GM10847 (cell line): ENCODE data around the gene ATP8B2.

ENCODE experiments used
- POLR2A ChIP-seq: IDR thresholded peaks from 2 replicates; pipeline ENCODE4 v1.6.1; 2011; ENCODE audit not compliant: insufficient read length; ENCODE audit errors: extremely low read depth

Gene ATP8B2

DNA sequence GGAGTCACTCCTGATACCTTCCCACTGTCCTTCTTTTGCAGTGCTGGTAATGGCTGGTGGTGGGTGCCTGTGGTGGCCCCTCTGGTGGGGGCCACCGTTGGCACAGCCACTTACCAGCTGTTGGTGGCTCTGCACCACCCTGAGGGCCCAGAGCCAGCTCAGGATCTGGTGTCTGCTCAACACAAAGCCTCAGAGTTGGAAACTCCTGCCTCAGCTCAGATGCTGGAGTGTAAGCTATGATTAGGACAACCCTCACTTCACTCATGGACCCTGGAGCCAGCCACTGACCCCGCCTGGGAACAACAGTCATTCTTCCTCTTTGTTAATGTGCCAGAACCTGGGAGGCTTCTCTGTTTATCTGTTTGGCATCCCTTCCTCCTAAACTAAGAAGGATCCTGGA is 1.1 kb upstream of the ATP8B2 start:
- TF ChIP-seq POLR2A = no peak

DNA sequence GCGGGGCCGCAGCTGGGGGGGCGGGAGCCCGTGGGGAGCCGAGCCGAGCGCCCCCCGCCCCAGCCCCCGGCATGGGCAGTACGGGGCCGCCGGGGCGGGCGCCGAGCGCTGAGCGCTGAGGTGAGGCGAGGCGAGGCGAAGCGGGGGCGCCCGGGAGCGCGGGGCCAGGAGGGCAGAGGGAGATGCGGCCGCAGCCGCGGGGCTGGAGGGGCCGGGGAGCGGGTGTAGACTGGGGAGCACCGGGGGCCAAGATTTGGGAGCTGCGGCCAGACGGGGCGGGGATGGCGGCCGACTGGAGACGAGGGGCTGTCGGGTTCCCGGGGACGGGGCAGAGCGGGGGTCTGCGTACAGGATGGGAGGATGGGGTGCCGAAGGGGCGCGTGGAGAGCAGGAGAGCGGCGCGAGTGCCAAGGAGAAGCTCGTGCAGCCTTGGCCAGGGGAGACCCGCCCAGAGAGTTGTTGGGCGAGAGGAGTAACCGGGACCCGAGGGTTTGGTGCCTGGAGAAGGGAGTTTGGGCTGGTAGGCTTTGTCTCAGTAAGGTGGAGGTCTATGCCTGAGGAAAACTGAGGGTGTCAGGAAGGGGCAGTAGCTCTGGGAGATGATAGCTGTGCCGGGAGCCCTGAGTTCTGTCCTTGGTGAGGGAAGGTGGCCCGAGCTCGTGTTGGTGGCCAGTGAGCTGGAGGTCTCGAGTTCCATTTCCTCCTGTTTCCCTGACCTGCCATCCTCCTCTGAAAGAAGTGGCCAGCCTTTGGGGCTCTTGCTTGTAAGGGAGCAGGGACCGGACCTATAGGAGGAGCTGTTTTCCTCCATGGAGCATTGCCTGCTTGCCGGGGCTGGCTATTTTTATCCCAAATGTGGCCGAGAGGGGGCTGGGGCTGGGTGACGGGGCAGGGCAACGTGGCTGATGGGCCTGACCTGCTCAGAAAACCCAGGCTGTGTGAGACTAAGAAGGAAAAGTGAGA is 539 bp downstream of the ATP8B2 start:
- no peak for TF ChIP-seq POLR2A

DNA sequence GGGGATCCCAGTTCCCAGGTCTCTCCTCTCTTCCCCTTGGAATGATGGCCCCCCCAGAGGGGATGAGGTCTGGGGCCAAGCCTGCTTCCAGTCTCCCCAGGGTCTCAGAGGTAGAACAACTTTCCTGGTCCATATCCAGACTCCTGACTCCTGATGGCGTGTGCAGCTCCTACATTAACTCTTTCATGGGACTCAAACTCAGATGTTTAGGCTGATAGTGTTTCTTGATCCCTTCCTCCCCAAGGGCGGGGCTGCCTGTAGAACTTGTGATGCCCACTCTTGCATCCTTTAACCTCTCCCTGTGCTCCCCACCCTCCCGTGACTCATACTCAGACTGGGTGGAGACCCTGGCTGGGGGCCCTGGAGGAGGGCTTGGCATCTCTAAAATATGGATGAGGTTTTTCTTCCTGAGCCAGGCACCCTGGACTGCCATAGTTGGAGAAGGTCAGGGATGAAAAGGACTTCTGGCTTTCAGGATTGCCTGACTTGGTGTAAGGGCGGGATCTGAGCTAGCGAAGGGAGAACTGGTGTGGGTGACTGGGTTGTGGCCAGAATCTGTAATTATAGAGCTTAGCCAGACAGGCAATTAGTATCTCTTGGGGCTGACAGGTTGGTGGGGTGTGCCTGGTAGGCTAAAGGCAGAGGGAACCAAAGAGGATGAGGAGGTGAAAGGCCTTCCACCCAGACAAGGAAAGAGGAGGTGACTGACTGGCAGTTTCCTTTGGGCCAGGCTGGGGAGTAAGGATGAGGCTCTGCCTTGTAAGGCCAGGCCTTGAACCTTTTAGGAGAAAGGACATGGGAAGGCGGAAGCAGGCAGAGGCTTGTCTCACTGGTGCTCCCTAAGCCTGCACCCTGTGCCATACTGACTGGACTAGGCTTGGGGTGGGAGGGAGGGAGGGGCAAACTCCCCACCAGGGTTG is 1.5 kb downstream of the ATP8B2 start:
- no peak for TF ChIP-seq POLR2A

DNA sequence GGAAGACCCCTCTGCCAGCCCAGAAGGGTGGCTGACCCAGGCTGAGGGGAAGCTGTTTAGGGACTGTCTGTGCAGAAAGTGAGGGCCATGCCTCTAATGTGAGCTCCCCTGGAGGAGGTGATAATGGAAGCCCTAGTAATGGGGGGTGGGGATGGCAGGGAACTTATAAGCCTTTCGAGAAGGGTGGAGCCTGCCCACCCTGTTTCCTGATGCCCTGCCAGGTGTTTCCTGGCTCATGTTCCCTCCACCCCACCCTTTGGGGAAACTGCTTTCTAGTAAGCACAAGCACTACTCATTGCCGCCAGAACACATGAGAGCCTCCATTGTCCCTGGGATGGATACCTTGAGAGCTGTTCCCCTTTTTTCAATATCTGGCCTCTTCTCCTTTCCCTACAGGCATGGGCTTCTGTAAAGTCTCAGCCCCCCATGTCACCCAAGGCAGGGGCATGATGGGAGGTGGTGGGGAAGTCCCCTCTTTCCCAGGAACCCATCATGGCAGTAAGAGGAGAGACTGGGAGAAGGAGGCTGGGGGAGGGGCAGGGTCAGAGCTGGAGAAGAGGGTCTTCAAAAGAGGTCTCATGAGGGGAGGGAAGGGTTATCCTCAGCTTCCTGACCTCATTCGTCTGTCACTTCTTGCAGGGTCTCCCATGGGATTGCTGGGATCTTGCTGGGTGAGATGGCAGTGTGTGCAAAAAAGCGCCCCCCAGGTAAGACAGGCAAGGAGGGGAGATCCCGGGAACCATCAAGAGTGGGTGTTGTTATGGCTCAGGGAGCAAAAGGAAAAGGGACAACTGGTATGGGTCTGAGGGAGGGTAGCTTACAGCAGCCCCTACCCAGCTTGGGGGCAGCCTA is 2.4 kb downstream of the ATP8B2 start:
- TF ChIP-seq POLR2A = no peak

DNA sequence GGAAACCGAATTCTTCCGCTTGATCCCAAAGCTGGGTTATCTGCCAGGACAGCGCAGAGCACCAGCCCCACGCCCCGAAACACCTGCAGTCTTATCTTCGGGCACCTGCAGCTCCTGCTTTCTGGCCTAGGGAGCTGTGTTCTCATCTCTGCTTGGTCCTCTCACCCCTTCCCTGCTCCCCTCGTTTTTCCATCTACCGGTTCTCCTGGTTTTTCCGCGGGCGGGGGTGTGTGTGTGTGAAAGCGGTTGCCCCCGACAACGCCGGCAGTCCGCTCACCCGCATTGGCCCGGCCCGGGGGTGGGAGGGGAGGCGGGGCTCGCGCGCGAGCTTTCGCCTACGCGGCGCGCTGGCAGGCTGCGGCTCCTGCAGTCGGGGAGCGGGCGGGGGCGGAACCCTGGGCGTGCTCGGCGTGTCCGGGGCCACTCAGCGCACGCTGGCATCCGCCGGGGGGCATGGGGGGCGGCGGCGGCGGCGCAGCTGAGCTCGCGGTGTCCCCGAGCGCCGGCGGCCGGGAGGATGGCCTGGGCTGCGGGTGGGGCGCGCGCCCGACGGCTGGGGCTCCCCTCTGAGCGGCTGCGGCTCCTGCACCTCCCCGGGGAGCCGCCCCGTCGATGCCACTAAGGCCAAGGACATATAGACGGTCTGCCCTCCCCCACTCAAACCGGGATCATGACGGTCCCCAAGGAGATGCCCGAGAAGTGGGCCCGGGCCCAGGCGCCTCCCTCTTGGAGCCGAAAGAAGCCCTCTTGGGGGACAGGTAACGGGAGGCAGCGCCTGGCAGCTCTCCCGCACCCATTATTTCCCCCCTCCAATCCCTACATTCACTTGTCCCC is 3.2 kb downstream of the ATP8B2 start:
- no peak for TF ChIP-seq POLR2A

DNA sequence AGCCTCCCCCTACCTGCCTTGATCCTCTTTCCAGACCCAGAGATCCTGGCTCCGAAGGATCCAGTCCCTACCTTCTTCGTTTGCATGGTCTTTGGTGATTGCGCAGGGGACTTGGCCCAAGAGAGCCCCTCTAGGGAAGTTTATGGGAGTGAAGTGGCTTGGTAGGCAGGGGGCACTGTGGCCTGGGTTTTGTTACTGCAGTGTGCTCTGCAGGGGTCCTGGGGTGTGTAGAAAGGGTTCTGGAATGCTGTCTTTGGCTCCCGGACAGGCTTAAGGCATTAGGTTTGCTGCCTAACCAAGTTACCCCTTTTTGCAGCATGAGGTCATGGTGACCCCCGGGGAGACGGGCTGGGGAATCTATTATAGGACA is 3.8 kb downstream of the ATP8B2 start:
- no peak for TF ChIP-seq POLR2A

DNA sequence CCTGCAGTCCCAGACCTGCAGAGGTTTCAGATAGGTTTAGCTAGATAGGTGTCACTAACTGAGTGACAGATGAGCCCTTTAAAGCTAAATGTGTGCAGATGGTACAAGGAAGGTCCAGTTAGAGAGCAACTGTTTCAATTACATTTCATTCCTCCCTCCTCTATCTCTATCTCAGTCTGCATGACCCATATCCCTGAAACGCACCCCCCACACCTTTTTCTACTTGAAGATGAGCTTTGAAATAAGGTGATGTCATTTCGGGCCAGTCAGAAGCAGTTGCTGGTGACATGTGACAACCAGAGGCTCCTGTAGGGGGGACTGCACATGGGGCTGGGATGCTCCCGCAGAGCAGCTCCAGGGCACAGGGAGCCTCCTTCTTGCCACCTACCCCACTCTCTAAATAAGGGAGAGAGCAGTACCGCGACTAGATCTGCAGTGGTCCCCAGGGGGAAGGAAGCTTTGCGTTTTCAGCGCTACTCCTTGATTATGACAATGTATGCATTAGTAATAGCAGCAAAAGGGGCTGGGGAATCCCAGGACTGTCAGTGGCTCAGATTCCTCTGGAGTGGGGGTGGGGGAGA is 4.3 kb downstream of the ATP8B2 start:
- no peak for TF ChIP-seq POLR2A

DNA sequence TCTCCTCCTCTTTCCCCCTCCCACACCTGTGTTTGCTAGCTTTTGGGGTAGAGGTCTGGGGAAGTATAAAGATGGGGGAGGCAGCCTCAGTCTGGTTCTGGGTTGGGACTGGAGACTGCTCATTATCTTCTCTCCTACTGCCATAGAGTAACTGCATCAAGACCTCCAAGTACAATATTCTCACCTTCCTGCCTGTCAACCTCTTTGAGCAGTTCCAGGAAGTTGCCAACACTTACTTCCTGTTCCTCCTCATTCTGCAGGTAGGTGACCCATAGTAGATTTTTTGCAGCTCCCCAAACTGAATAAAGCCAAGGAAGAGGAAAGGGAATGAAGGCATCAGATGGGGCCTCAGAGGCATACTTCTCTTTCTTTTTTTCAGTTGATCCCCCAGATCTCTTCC is 5.3 kb downstream of the ATP8B2 start:
- no peak for TF ChIP-seq POLR2A

DNA sequence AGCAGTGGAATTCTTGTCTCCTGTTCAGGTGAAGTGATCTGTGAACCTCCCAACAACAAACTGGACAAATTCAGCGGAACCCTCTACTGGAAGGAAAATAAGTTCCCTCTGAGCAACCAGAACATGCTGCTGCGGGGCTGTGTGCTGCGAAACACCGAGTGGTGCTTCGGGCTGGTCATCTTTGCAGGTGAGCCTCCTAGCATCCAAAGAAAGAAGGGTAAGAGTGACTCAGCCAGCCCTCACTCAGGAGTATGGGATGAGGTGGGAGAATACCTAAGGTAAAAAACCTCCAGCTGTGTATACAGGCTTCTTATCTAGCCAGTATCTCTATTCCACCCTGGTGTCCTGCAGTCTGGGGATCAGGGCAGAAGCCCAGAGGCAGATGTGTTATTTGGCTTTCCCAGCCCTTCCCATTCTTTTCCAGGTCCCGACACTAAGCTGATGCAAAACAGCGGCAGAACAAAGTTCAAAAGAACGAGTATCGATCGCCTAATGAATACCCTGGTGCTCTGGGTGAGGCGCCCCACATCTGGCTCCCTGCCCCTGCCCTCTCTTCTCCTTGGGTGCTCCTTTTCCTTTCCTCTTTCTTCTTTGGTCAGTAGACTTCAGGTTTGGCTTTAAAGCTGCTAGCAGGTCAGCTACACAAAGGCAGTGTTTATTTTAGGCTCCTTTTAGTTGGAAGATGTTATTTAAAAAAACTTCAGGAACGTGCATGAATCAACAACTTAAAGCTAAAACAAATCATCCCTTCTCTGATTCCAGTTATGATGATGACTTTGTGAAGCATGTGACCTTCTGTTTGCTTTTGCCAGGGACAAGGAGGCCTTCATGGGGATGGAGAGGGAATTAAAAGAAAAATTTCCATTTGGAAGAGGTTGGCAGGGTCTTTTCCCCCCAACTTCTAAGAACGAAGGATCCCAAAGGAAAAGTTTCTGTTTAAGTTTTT is 9.0 kb downstream of the ATP8B2 start:
- TF ChIP-seq POLR2A = no peak

DNA sequence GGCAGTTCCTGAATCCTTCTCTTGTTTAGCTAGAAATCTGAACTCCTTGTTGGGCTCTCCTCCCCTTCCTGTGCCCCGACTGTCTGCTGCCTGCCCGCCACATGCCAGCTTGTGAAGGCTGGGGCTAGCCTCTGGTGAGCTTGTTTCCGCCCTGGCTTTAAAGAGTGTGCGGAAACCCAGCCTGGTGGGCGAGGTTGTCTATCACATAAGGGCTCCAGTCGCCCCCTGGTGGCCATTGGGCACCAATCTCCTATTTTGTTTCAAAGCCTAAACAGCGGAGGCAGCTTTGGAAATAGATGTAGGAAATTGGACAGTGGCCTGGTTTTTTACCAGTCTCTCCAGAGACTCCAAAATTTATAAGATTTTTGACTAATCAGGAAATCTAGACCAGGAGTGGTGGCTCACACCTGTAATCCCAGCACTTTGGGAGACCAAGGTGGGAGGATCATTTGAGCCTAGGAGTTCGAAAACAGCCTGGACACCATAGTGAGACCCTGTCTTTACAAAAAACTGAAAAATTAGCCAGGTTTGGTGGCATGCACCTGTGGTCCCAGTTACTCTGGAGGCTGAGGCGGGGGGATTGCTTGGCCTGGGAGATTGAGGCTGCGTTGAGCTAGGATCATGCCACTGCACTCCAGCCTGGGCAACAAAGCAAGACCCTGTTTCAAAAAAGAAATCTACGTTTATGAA is 9.8 kb downstream of the ATP8B2 start:
- TF ChIP-seq POLR2A = no peak

DNA sequence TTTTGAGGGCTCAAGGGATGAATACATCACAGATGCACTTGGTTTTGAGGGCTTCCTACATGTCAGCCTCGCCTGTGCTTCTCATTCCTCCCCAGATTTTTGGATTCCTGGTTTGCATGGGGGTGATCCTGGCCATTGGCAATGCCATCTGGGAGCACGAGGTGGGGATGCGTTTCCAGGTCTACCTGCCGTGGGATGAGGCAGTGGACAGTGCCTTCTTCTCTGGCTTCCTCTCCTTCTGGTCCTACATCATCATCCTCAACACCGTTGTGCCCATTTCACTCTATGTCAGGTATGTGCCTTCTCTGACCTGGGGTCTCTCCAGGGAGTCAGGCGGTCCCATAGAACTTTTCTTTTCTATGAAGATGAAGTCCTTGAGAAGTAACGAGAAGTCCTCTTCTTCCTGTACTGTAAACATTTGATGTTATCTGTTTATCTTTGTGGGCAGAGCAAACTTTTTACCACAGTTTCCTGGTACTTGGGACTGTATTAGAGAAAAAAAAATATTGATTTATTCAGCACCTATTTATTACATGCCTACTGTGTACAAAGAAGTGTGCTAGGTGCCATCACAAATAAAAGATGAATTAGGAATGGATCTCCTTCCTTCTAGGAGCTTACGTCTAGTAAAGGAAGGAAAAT is 12.0 kb downstream of the ATP8B2 start:
- no peak for TF ChIP-seq POLR2A

DNA sequence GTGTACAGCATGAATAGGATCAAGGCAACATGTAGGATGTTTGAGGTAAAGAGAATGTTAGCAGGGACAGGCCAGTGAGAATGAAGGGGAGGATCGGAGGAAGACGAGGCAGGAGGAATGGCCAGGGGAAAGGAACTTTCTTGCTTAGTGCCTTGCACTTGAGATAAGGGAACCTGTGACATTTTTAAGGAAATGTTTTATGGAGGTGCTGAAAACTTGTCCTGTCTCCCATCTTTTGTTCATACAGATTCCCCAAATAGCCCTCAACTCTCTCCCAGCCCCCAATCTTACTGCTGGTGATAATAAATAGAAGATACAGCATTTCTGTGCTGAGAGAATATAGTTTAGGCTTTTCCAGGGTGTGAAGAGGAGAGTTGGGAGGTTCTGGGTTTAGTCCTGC is 13.6 kb downstream of the ATP8B2 start:
- no peak for TF ChIP-seq POLR2A
